HG02943 (cell line): Measurements from ENCODE around the gene POU2AF1.

Source experiments
- ATAC-seq: cut with Tn5 transposase; IDR thresholded peaks from one replicate; pipeline ENCODE4 v1.9.1; 2021; ENCODE audit warnings: mild to moderate bottlenecking, low read depth, moderate library complexity; ENCODE audit not compliant: unreplicated experiment

POU2AF1 gene

GRCh38 chr11:111363985-111364384 lies 15.1 kb downstream of the POU2AF1 start:
- ATAC-seq: no peak

GRCh38 chr11:111362887-111363411 lies 16.1 kb downstream of the POU2AF1 start:
- no peak for ATAC-seq

- no peak for ATAC-seq
These were observed 17.2 kb downstream of the POU2AF1 start for GRCh38 chr11:111361874-111362273.

- no peak for ATAC-seq
These were observed 17.8 kb downstream of the POU2AF1 start for GRCh38 chr11:111361052-111361801.

- ATAC-seq: no peak
These were observed 18.7 kb downstream of the POU2AF1 start for GRCh38 chr11:111360150-111361043.

GRCh38 chr11:111359223-111360149 lies 19.6 kb downstream of the POU2AF1 start:
- no peak for ATAC-seq

GRCh38 chr11:111358038-111359001 lies 20.8 kb downstream of the POU2AF1 start:
- ATAC-seq: no peak

GRCh38 chr11:111357150-111358037 lies 21.7 kb downstream of the POU2AF1 start:
- ATAC-seq: no peak

GRCh38 chr11:111356660-111357048 lies 22.4 kb downstream of the POU2AF1 start:
- no peak for ATAC-seq

- ATAC-seq: no peak
These were observed 23.0 kb downstream of the POU2AF1 start for GRCh38 chr11:111355956-111356659.

GRCh38 chr11:111355101-111355500 lies 24.0 kb downstream of the POU2AF1 start:
- ATAC-seq: no peak

- ATAC-seq: no peak
These were observed 24.5 kb downstream of the POU2AF1 start for GRCh38 chr11:111354601-111354891.

GRCh38 chr11:111353776-111354600 lies 25.1 kb downstream of the POU2AF1 start:
- no peak for ATAC-seq

- no peak for ATAC-seq
These were observed 26.0 kb downstream of the POU2AF1 start for GRCh38 chr11:111352935-111353710.

- no peak for ATAC-seq
These were observed 26.8 kb downstream of the POU2AF1 start for GRCh38 chr11:111352231-111352746.
